ENCODE data around the gene DAPK1. TPM values are rescaled to one million over a fixed set of nuclear protein-coding genes. Genes with fewer than 3 reads are reported as not detected.

The DAPK1 gene
- total RNA-seq, 2 experiments from 2014 or later: 1.2 to 6.8 TPM

DNA sequence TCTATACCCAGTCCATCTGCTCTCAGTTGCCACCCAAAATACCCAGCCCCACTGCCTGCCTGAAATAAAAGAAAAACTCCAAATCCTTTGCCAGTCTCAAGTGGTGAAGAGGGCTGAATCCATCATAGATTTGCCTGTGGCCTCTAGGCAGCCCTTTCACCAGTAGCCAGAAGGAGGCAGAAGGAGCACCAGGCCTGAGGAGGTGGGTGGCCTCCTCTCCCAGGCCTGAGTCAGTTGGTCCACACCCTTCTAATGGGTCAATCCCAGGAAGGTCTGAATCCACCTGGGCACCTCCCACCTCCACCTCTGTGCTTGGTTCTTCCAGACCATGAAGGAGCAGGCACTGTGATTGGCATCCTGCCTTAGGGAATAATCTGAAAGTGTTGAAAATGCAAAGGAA is 97.0 kb downstream of the DAPK1 start:
- Mint-ChIP-seq H3K9me3 (ENCODE audit: low read depth) (no peaks in the 10 kb centered on the region), H3K4me3 (no peak overlapping the region), H3K27ac (no peak overlapping the region), H3K27me3 (peaks cover 2% of the 10 kb centered on the region), H3K4me1 (no peaks in the 10 kb centered on the region), H3K36me3 (no peaks in the 10 kb centered on the region)
- DNase-seq: no peak
- no peak for ATAC-seq
- CTCF ChIA-PET: no interaction called here

DNA sequence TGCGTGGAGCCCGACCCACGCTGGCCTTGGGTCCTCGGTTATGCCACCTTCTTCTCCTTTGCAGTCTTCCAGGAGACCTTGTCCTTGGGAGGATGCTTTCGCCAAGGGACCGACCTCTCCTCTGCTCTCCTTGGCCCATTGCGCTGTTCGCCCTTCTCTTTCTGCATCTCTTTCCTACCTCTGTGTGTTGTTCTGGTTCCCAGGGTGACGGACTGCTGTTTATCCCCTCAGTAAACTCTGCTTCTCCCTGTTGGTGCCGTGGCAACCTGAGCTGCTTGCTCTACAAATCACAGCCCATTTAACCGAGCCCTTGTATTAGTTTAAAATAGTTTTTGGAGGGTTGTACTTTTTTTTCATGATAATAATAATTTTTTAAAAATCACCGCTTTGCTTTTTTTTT is 97.9 kb downstream of the DAPK1 start:
- Mint-ChIP-seq H3K27ac (no peak overlapping the region), H3K4me1 (no peaks in the 10 kb centered on the region), H3K27me3 (peaks cover 2% of the 10 kb centered on the region), H3K36me3 (no peaks in the 10 kb centered on the region), H3K9me3 (ENCODE audit: low read depth) (no peaks in the 10 kb centered on the region), H3K4me3 (no peak overlapping the region)
- CTCF ChIA-PET: no interaction called here
- no peak for ATAC-seq
- DNase-seq: no peak

DNA sequence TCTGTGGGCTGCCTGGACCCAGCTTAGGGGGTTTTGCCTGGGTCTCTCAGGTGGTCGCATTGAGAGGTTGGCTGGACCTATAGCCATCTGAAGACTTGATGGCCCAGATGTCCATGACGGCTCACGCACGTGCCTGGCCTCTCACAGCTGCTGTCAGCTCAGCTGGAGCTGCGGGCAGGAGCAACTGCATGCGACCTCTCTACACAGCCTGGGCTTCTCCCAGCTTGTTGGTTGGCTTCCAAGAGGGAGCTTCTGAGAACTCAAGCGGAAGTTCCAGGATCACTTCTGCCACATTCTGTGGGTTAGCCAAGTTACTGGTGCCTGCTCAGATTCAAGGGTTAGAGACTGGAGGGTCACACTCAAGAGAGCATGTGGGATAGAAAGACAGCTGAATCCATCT is 99.2 kb downstream of the DAPK1 start:
- CTCF ChIA-PET: no interaction called here
- Mint-ChIP-seq H3K9me3 (ENCODE audit: low read depth) (no peaks in the 10 kb centered on the region), H3K4me1 (no peaks in the 10 kb centered on the region), H3K4me3 (no peak overlapping the region), H3K27me3 (peaks cover 2% of the 10 kb centered on the region), H3K27ac (no peak overlapping the region), H3K36me3 (no peaks in the 10 kb centered on the region)
- no peak for DNase-seq
- no peak for ATAC-seq

DNA sequence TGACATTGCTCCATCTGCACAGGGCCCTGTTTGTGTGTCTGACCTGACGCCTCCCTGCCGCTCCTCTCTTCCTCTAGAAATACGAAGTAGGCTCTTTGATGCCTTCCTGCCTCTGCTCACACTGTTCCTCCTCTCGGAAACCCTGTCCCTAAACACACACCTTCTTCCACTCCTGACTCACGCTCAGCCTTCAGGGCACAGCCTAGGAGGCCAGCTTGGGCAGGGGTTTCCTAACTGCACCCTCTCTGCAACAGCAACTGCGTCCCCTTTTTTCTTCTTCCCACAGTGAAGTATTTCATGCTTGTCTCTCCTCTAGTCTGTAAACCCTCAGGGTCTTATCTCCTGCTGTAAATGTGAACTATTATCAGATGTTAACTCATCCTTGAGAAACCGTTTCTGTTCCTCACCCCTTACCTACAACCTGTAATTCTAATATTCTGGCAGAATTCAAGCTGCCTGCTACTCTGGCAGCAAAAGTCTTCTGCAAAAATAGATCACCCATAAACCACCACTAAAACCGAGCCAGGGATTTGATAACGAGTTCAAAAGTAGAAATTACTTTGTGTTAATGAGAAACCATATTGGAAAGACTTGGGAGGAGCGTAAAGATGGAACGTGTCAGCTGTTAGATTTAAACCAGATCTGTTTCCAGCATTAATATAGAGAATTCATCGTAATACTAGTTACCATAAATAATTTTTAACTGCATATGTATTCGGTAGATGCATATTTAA is 100.2 kb downstream of the DAPK1 start:
- Mint-ChIP-seq H3K36me3 (no peaks in the 10 kb centered on the region), H3K27me3 (peaks cover 2% of the 10 kb centered on the region), H3K4me3 (no peak overlapping the region), H3K4me1 (no peaks in the 10 kb centered on the region), H3K9me3 (ENCODE audit: low read depth) (no peaks in the 10 kb centered on the region), H3K27ac (no peak overlapping the region)
- ATAC-seq: no peak
- no peak for DNase-seq
- CTCF ChIA-PET: no interaction called here

DNA sequence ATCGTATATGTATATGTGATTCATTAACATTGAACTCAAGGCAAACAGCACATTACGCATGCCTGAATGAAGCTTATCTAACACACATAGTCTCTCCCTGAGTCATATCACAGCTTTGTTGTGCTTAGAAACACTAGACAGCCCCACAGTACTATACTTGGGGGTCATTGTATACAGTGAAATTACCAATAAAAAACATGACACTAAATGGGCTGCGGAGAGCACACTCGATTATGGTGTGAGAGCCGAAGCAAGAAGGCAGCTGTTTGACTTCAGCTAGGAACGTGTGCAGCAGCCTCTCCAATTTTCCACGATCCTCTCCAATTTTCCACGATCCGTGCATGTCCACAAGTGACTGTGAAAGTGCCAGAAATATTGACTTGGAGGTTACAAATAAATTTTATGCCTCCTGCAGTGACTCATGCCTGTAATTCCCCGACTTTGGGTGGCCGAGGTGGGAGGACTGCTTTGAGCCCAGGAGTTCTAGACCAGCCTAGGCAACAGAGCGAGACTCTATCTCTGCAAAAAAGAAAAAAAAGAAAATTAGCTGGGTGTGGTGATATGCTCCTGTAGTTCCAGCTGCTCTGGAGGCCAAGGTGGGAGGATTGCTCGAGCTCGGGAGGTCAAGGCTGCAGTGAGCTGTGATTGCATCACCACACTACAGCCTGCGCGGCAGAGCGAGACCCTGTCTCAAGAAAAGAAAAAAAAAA is 102.4 kb downstream of the DAPK1 start:
- H3K27me3 Mint-ChIP-seq: peaks cover 8% of the 10 kb centered on the region
- ATAC-seq (no peak), DNase-seq (no peak)
- H3K4me3 Mint-ChIP-seq: no peak overlapping the region
- no peaks in the 10 kb centered on the region for H3K9me3 Mint-ChIP-seq (ENCODE audit: low read depth)
- H3K27ac Mint-ChIP-seq: no peak overlapping the region
- H3K36me3 Mint-ChIP-seq: no peaks in the 10 kb centered on the region
- no peaks in the 10 kb centered on the region for H3K4me1 Mint-ChIP-seq
- CTCF ChIA-PET: no interaction called here

DNA sequence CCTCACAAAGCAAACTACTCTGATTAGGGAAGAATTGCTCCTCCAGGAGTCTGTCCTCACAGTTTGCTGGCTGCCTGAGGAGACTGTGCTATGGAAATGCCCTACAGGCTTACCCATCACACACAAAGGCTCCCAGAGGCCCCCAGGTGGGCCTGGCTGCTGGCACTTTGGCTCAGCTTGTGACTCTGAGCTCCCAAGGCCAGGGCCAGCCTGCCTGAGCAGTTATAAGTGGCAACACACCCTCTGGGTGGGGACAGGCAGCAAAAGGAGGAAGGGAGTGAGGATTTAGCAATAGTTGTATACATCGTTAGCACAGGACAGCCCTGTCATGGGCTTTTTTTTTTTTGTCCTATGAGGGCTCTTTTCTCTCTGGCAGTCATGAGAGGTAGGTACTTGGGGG is 103.5 kb downstream of the DAPK1 start:
- H3K27ac Mint-ChIP-seq: no peak overlapping the region
- CTCF ChIA-PET: no interaction called here
- H3K4me1 Mint-ChIP-seq: no peaks in the 10 kb centered on the region

DNA sequence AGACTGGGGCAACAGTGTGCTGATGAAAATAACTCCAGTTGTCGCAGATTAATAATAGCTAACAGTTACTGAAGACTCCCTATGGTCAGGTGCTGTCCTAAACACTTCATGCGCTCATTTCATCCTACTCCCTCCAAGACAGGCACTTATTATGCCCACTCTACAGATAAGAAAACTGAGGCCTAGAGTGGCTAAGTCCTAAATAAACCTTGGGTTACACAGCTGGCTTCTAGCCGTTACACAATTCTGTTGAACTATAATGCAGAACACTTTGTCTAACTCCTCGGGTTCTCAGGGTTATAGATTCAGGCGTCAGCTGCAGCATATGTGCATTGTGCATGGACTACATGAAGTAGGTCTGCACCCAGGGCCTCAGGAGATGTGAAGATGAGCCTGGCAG is 103.9 kb downstream of the DAPK1 start:
- no peak for DNase-seq
- Mint-ChIP-seq H3K9me3 (ENCODE audit: low read depth) (no peaks in the 10 kb centered on the region), H3K4me3 (no peak overlapping the region), H3K27me3 (peaks cover 13% of the 10 kb centered on the region), H3K4me1 (no peaks in the 10 kb centered on the region), H3K27ac (no peak overlapping the region), H3K36me3 (no peaks in the 10 kb centered on the region)
- ATAC-seq: no peak
- CTCF ChIA-PET: no interaction called here

More for the DNA sequence above, 103.5 kb downstream of the DAPK1 start:
- DNase-seq (no peak), ATAC-seq (no peak)
- H3K36me3 Mint-ChIP-seq: no peaks in the 10 kb centered on the region
- peaks cover 13% of the 10 kb centered on the region for H3K27me3 Mint-ChIP-seq
- H3K4me3 Mint-ChIP-seq: no peak overlapping the region
- H3K9me3 Mint-ChIP-seq (ENCODE audit: low read depth): no peaks in the 10 kb centered on the region

DNA sequence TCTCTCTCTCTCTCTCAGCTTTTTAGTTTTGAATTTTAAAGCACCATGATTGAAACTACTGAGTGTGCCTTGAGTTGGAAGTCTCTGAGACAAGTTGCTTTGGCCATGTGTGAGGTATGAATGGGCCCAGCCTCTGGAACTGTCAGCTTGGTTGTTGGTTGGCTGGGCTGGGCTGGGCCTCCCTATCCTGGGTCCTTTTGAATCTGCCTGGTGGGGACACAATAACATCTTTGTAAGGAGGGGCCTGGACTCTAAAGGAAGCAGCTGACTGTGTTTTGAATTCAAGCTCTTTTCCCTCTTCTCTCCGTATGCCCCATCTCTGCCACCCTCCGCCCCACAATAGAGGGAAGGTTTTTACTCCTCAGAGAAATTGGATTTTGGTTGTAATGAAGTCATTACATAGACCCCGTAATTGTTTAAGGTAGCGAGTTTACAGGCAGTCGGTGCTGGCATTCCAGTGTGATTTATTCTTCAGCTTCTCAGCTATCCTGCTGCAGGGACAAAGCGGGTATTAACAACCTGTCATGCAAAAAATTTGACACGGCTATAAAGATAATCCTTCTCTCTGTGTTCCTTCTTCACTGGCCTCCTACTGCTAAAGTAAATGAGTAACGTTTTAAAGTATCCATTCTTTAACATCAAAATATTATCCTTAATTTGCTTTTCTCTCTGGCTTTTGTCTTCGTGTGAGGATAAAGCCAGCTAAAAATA is 105.4 kb downstream of the DAPK1 start:
- CTCF ChIA-PET: no interaction called here
- no peak overlapping the region for H3K4me3 Mint-ChIP-seq
- no peaks in the 10 kb centered on the region for H3K4me1 Mint-ChIP-seq
- DNase-seq: no peak
- no peak overlapping the region for H3K27ac Mint-ChIP-seq
- no peaks in the 10 kb centered on the region for H3K9me3 Mint-ChIP-seq (ENCODE audit: low read depth)
- no peaks in the 10 kb centered on the region for H3K36me3 Mint-ChIP-seq
- H3K27me3 Mint-ChIP-seq: peaks cover 13% of the 10 kb centered on the region
- no peak for ATAC-seq

DNA sequence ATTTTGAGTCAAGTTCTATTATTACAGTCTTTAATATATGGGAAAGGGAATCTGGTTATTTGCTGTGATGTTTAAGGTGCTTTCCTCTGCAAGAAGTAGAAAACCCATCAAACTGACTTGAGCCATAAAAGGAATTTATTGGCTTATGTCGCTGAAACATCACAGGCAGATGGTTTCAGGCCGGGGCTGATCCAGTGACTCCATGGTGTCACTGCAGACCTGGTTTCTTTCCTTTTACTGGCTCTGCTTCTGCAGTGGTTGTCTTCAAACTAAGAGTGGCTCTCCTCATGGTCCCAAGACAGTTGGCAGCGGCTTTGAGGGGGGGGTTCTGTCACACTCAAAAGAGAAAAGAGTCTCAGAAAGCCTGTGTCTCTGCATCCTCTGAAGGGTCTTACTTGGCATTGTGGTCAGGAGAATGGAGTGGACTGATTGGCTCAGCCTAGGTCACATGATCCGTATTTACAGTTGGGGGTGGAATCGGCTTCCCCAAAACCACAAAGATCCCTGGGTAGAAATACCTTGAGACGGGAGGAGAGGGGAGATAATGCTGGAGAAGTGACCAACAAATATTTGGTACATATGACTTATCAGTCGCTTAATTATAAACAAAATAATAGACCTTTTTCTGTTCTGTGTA is 106.3 kb downstream of the DAPK1 start:
- Mint-ChIP-seq H3K4me3 (no peak overlapping the region), H3K27me3 (peaks cover 11% of the 10 kb centered on the region), H3K4me1 (no peaks in the 10 kb centered on the region), H3K27ac (no peak overlapping the region), H3K36me3 (no peaks in the 10 kb centered on the region), H3K9me3 (ENCODE audit: low read depth) (no peaks in the 10 kb centered on the region)
- ATAC-seq (no peak), DNase-seq (no peak)
- CTCF ChIA-PET: no interaction called here

DNA sequence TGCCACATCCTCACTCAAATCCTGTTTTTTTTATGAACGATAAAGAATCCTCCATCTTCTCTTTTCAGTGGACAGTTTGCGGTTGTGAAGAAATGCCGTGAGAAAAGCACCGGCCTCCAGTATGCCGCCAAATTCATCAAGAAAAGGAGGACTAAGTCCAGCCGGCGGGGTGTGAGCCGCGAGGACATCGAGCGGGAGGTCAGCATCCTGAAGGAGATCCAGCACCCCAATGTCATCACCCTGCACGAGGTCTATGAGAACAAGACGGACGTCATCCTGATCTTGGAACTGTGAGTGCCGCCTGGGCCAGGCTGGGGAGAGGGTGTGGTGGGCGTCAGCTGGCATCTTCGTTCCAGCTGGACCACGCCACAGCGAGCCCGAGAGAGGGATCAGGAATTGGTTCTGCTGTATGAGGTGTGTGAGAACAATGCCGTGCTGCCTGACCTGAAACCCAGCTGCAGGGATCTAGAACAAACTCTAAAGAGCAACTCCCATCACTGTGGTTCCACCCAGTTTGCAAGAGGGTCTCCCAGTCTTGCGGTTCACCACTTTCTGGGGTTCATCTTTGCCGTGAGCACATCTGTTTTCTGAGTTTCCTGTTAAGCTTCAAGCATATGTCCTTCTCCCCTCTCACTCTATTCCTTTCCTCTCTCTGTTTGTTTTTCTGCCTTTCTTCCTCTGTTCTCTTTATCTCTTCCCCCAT is 107.4 kb downstream of the DAPK1 start:
- no peaks in the 10 kb centered on the region for H3K9me3 Mint-ChIP-seq (ENCODE audit: low read depth)
- H3K27me3 Mint-ChIP-seq: peaks cover 11% of the 10 kb centered on the region
- DNase-seq: no peak
- no peaks in the 10 kb centered on the region for H3K4me1 Mint-ChIP-seq
- H3K4me3 Mint-ChIP-seq: no peak overlapping the region
- ATAC-seq: no peak
- no peaks in the 10 kb centered on the region for H3K36me3 Mint-ChIP-seq
- no peak overlapping the region for H3K27ac Mint-ChIP-seq
- CTCF ChIA-PET: no interaction called here

DNA sequence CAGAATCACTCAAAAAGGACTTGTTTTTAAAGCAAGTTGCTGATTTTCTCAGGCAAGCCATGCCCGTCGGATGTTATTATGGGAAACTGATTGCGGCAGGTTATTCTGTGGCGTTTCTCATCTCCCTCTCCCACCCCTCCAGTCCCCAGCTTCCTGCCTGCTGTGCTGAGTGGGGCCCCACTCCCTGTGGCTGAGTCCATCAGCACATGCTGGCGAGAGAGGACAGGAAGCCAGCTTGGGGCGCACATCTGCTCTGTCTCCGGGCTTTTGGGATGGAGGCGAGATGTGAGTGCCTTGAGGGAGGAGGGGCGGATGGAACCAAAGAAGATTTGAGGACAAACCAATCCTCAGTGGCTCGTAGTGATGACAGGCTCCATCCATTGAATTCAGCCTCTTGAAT is 108.0 kb downstream of the DAPK1 start:
- Mint-ChIP-seq H3K4me1 (no peaks in the 10 kb centered on the region), H3K4me3 (no peak overlapping the region), H3K27me3 (peaks cover 11% of the 10 kb centered on the region), H3K36me3 (no peaks in the 10 kb centered on the region), H3K27ac (no peak overlapping the region), H3K9me3 (ENCODE audit: low read depth) (no peaks in the 10 kb centered on the region)
- DNase-seq (no peak), ATAC-seq (no peak)
- CTCF ChIA-PET: no interaction called here

DNA sequence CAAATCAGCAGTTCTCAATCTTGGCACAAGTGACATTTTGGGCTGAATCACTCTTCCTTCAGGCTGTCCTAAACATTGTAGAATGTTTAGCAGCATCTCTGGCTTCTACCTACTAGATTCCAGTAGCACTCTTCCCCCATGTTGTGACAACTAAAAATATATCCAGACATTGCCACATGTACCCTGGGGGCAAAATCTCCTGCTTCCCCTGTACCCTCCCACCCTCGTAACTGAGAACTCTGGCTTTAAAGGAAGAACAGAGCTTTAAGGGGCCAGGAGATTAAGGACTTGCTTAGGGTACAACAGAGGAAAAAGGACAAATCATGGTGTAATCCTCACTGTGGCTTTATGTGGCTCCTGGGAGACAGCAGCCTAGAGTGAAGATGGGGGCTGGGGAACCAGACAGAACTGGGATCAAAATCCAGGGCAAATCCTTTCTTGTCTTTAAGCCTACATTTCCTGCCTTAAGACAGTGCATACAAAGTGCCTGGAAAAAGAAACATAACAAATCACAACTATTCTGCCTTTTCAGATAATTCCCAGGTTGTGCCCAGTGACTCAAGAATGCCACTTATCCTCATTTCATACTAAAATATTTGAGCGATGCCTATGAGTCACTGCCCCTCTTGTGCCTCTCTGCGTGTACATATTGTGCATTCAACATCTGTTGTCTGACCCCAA is 109.3 kb downstream of the DAPK1 start:
- Mint-ChIP-seq H3K27ac (no peak overlapping the region), H3K4me3 (no peak overlapping the region), H3K9me3 (ENCODE audit: low read depth) (no peaks in the 10 kb centered on the region), H3K36me3 (no peaks in the 10 kb centered on the region), H3K4me1 (no peaks in the 10 kb centered on the region), H3K27me3 (peaks cover 11% of the 10 kb centered on the region)
- CTCF ChIA-PET: no interaction called here
- ATAC-seq (no peak), DNase-seq (no peak)

DNA sequence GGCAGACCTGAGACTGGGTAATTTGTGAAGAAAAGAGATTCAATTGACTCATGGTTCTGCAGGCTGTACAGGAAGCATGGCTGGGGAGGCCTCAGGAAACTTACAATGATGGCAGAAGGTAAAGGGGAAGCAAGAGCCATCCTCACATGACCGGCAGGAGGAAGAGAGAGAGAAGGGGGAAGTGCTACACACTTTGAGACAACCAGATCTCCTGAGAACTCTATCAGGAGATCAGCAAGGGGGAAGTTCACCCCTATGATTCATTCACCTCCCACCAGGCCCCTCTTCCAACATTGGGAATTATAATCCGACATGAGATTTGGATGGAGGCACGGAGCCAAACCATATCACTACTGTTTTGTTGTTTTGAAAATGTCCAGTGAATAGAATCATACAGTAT is 110.2 kb downstream of the DAPK1 start:
- CTCF ChIA-PET: no interaction called here
- no peaks in the 10 kb centered on the region for H3K36me3 Mint-ChIP-seq
- H3K9me3 Mint-ChIP-seq (ENCODE audit: low read depth): no peaks in the 10 kb centered on the region
- no peak overlapping the region for H3K27ac Mint-ChIP-seq
- no peaks in the 10 kb centered on the region for H3K4me1 Mint-ChIP-seq
- no peak overlapping the region for H3K4me3 Mint-ChIP-seq
- DNase-seq (no peak), ATAC-seq (no peak)
- peaks cover 11% of the 10 kb centered on the region for H3K27me3 Mint-ChIP-seq

Data from activated CD8-positive, alpha-beta memory T cell treated with anti-CD3 and anti-CD28 coated beads, Interleukin-2, amount 10 ng/mL, durations not matched to agents 7 days and 5 days (primary cell).